Tibial artery (tissue), 4 donors: Measurements from ENCODE around the gene OR5B3.

Experiments
- DNase-seq, 2 donors: peaks; one replicate each; pipeline ENCODE4 v3.0.0-alpha.2; 2019
- H3K27ac ChIP-seq, 2 donors: fragments of 200-600 bp; sonication (generic) in 1 of 2; 1 replicate in 1 of 2; 2 replicates in 1 of 2; pipeline ENCODE4 v1.5.1; 2018 to 2019; ENCODE audit warnings: mild to moderate bottlenecking in 1 of 2
- H3K27me3 ChIP-seq, 2 donors: fragments of 200-600 bp; sonication (generic) in 1 of 2; one replicate each; pipeline versions ENCODE4 v1.5.1 to v1.6.0; 2016 to 2019
- H3K36me3 ChIP-seq, 3 donors: fragments of 200-600 bp; sonication (generic) in 2 of 3; one replicate each; pipeline ENCODE4 v1.5.1; 2016 to 2019; ENCODE audit warnings: mild to moderate bottlenecking in 2 of 3
- H3K4me1 ChIP-seq, 4 donors: fragments of 200-600 bp; sonication (generic) in 2 of 4; 1 replicate in 3 of 4; 2 replicates in 1 of 4; pipeline ENCODE4 v1.5.1; 2016 to 2019
- H3K4me3 ChIP-seq, 2 donors: fragments of 200-600 bp; sonication (generic) in 1 of 2; 1 replicate in 1 of 2; 2 replicates in 1 of 2; pipeline ENCODE4 v1.5.1; 2018 to 2019; ENCODE audit warnings: mild to moderate bottlenecking in 2 of 2
- H3K9me3 ChIP-seq, 3 donors: fragments of 200-600 bp; sonication (generic) in 1 of 3; one replicate each; pipeline ENCODE4 v1.5.1; 2016 to 2019
- CTCF ChIP-seq, 2 experiments: fragments of 200-600 bp in 1 of 2; fragments of 450-650 bp in 1 of 2; IDR thresholded peaks; one replicate each; pipeline ENCODE4 v1.5.1; 2017 to 2019; ENCODE audit warnings: antibody characterized with exemption in 2 of 2, mild to moderate bottlenecking in 1 of 2, moderate library complexity in 1 of 2
- intact Hi-C: fragments of 100-400 bp; cut with DNase I; formaldehyde crosslinking; loops from one replicate; pipeline ENCODE4 v1.15.0; 2023; ENCODE audit warnings: low total_unique reads

Gene OR5B3

GRCh38 chr11:58394195-58394594 is 12.5 kb downstream of the OR5B3 start:
- Histone ChIP-seq H3K27me3 (no peaks in the 10 kb centered on the region), H3K36me3 (no peaks in the 10 kb centered on the region), H3K27ac (no peak overlapping the region), H3K9me3 (no peaks in the 10 kb centered on the region), H3K4me3 (no peak overlapping the region), H3K4me1 (no peaks in the 10 kb centered on the region)
- DNase-seq, result no peak
- no peak for TF ChIP-seq CTCF (IDR thresholded peaks at IDR 0.05)
- intact Hi-C loops, result no loop called here

GRCh38 chr11:58392746-58393145 is 13.9 kb downstream of the OR5B3 start:
- TF ChIP-seq CTCF (IDR thresholded peaks at IDR 0.05), result no peak
- H3K4me3 ChIP-seq, result no peak overlapping the region

GRCh38 chr11:58391879-58392278 is 14.8 kb downstream of the OR5B3 start:
- no peaks in the 10 kb centered on the region for H3K4me1 ChIP-seq
- H3K36me3 ChIP-seq, result no peaks in the 10 kb centered on the region
- no peak for DNase-seq
- no peak for TF ChIP-seq CTCF (IDR thresholded peaks at IDR 0.05)
- intact Hi-C loops, result no loop called here
- no peaks in the 10 kb centered on the region for H3K9me3 ChIP-seq
- no peak overlapping the region for H3K4me3 ChIP-seq
- no peaks in the 10 kb centered on the region for H3K27me3 ChIP-seq
- H3K27ac ChIP-seq, result no peak overlapping the region

More at GRCh38 chr11:58392746-58393145, 13.9 kb downstream of the OR5B3 start:
- Histone ChIP-seq H3K27me3 (no peaks in the 10 kb centered on the region), H3K9me3 (no peaks in the 10 kb centered on the region), H3K36me3 (no peaks in the 10 kb centered on the region), H3K4me1 (no peaks in the 10 kb centered on the region), H3K27ac (no peak overlapping the region)
- DNase-seq, result no peak
- intact Hi-C loops, result no loop called here

- intact Hi-C loops, result no loop called here
- H3K27ac ChIP-seq, result no peak overlapping the region
- no peak for DNase-seq
- H3K4me1 ChIP-seq, result no peaks in the 10 kb centered on the region
- no peaks in the 10 kb centered on the region for H3K9me3 ChIP-seq
- no peaks in the 10 kb centered on the region for H3K27me3 ChIP-seq
- no peaks in the 10 kb centered on the region for H3K36me3 ChIP-seq
- H3K4me3 ChIP-seq, result no peak overlapping the region
- TF ChIP-seq CTCF (IDR thresholded peaks at IDR 0.05), result no peak
Observed at GRCh38 chr11:58390551-58391063, 16.1 kb downstream of the OR5B3 start.

DNA sequence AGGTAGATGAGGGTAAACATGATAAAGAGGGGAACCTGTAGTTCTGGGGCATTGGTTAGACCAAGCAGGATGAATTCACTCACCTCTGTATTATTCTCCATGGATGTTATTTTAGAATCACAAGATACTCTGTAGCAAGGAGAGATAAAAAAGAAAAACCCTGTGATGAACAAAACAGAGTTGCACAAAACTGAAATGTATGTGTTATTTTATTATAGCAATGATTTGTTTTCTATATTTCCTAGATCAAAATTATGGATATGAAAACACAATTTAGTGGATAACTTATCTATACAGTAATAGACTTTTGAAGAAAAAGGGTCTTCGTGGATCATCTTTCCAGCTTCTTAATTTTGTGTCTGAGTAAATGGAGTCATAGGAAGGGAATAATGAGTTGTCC is 47.7 kb downstream of the OR5B3 start, which contains the start of gene OR5B17:
Gene OR5B17, minus strand, starts transcription at position 101 of the 400 bp plus-strand sequence. Its CDS starts 0 bp downstream, at position 101.
- H3K4me1 ChIP-seq, result no peaks in the 10 kb centered on the region
- no peaks in the 10 kb centered on the region for H3K27me3 ChIP-seq
- intact Hi-C loops, result no loop called here
- H3K36me3 ChIP-seq, result no peaks in the 10 kb centered on the region
- no peak for TF ChIP-seq CTCF (IDR thresholded peaks at IDR 0.05)
- H3K27ac ChIP-seq, result no peak within 1 kb of the TSS
- H3K4me3 ChIP-seq, result no peak within 1 kb of the TSS
- H3K9me3 ChIP-seq, result no peaks in the 10 kb centered on the region
- DNase-seq, result no peak

GRCh38 chr11:58354727-58355126 is 51.9 kb downstream of the OR5B3 start:
- intact Hi-C loops, result no loop called here
- Histone ChIP-seq H3K27me3 (no peaks in the 10 kb centered on the region), H3K27ac (no peak overlapping the region), H3K4me3 (no peak overlapping the region), H3K4me1 (no peaks in the 10 kb centered on the region), H3K9me3 (no peaks in the 10 kb centered on the region), H3K36me3 (no peaks in the 10 kb centered on the region)
- DNase-seq, result no peak
- no peak for TF ChIP-seq CTCF (IDR thresholded peaks at IDR 0.05)
